GM12878 (cell line): ENCODE results near the gene PTPRU. TPM values are rescaled to one million over a fixed set of nuclear protein-coding genes. Genes with fewer than 3 reads are reported as not detected.

Source experiments
- ATAC-seq: fragments of 200-7000 bp; cut with Tn5 transposase; 3 replicates; pipeline ENCODE4 v1.9.1; 2020; ENCODE audit warnings: mild to moderate bottlenecking, moderate library complexity
- BruUV-seq: library from RNA; stranded (reverse); fragments of 400-500 nt; replicated peaks from 2 replicates; lab custom pipeline; 2021; lab: Mats Ljungman, UMichigan
- CTCF ChIA-PET: fragments of 300-600 bp; sonication (Branson Sonifier 250); formaldehyde crosslinking; extraction: SDS; loops from one replicate; lab custom pipeline; 2021; ENCODE audit warnings: inconsistent platforms; lab: Yijun Ruan, JAX
- POLR2A ChIA-PET: fragments of 350-600 bp; formaldehyde crosslinking; extraction: SDS; loops from one replicate; lab custom pipeline; 2021; ENCODE audit warnings: inconsistent platforms; lab: Charles Lee
- RAD21 ChIA-PET: fragments of 300-600 bp; sonication (Branson Sonifier 250); formaldehyde crosslinking; loops from one replicate; lab custom pipeline; 2023; ENCODE audit warnings: antibody characterized with exemption; ENCODE audit not compliant: unreplicated experiment; lab: Charles Lee
- SMC1A ChIA-PET: fragments of 300-600 bp; sonication (Branson Sonifier 250); formaldehyde crosslinking; loops from one replicate; lab custom pipeline; 2023; ENCODE audit not compliant: unreplicated experiment, uncharacterized antibody; lab: Charles Lee
- DNase-seq: peaks from one replicate; pipeline ENCODE4 v3.0.0-alpha.2; 2011; ENCODE audit warnings: low read depth, low spot score
- FAIRE-seq: peaks from 3 replicates; lab custom pipeline; 2011; peaks lifted over from hg19 to GRCh38; lab: Jason Lieb, UNC
- H2AFZ ChIP-seq: 2 replicates; pipeline ENCODE4 v1.6.0; 2011; ENCODE audit warnings: low read depth, low read length, control low read depth; ENCODE audit not compliant: control insufficient read depth
- H3K27ac ChIP-seq: 2 replicates; pipeline ENCODE4 v1.5.1; 2011; ENCODE audit warnings: control low read depth; ENCODE audit not compliant: control insufficient read depth, insufficient read depth
- H3K27me3 ChIP-seq, 2 experiments: replicated peaks in 1 of 2; 2 replicates each; pipeline versions ENCODE4 v1.6.0 to v1.6.1; 2011; ENCODE audit warnings: low read length in 1 of 2; ENCODE audit not compliant: control insufficient read depth in 2 of 2, insufficient read depth in 2 of 2
- H3K36me3 ChIP-seq, 2 experiments: 2 replicates each; pipeline ENCODE4 v1.5.1; 2011; ENCODE audit warnings: low read length in 1 of 2; ENCODE audit not compliant: control insufficient read depth in 2 of 2, insufficient read depth in 2 of 2
- H3K4me1 ChIP-seq: 2 replicates; pipeline ENCODE4 v1.6.1; 2011; ENCODE audit warnings: mild to moderate bottlenecking, low read length, moderate library complexity, mixed read lengths; ENCODE audit not compliant: control insufficient read depth, insufficient read depth
- H3K4me2 ChIP-seq: 2 replicates; pipeline ENCODE4 v1.6.0; 2011; ENCODE audit warnings: control low read depth; ENCODE audit not compliant: control insufficient read depth, insufficient read depth
- H3K4me3 ChIP-seq: fragments of 200-600 bp; sonication (generic); 2 replicates; pipeline ENCODE4 v1.5.1; 2016
- H3K79me2 ChIP-seq: 2 replicates; pipeline ENCODE4 v1.6.0; 2011; ENCODE audit warnings: low read length; ENCODE audit not compliant: control insufficient read depth, insufficient read depth
- H3K9ac ChIP-seq: 2 replicates; pipeline ENCODE4 v1.8.0; 2011; ENCODE audit warnings: low read length, control low read depth, mixed read lengths; ENCODE audit not compliant: control insufficient read depth, insufficient read depth
- H3K9me3 ChIP-seq: replicated peaks from 3 replicates; pipeline ENCODE4 v1.5.1; 2011; ENCODE audit warnings: mild to moderate bottlenecking, low read length; ENCODE audit not compliant: control insufficient read depth, insufficient read depth
- H4K20me1 ChIP-seq: 2 replicates; pipeline ENCODE4 v1.6.0; 2011; ENCODE audit not compliant: control insufficient read depth, insufficient read depth
- CHD1 ChIP-seq: IDR thresholded peaks from 2 replicates; pipeline ENCODE4 v1.6.1; 2012; ENCODE audit warnings: low read depth, low read length, improper control_type of control experiment
- CTCF ChIP-seq, 3 experiments: IDR thresholded peaks in 2 of 3; conservative IDR thresholded peaks in 1 of 3; 2 replicates each; pipeline ENCODE4 v1.5.1; 2011; ENCODE audit warnings: low read depth in 3 of 3, low read length in 3 of 3, mild to moderate bottlenecking in 3 of 3, control low read depth in 2 of 3, moderate library complexity in 2 of 3, inconsistent platforms in 1 of 3, mixed read lengths in 1 of 3; ENCODE audit not compliant: control insufficient read depth in 2 of 3, insufficient read depth in 1 of 3; ENCODE audit errors: extremely low read depth in 1 of 3
- E4F1 ChIP-seq: fragments of 450-650 bp; IDR thresholded peaks from 2 replicates; pipeline ENCODE4 v1.6.1; 2018; ENCODE audit warnings: borderline replicate concordance, mild to moderate bottlenecking; ENCODE audit not compliant: partially characterized antibody
- KLF5 ChIP-seq: fragments of 450-650 bp; IDR thresholded peaks from 2 replicates; pipeline ENCODE4 v1.6.1; 2014; ENCODE audit warnings: mild to moderate bottlenecking; ENCODE audit not compliant: partially characterized antibody
- MEF2A ChIP-seq: IDR thresholded peaks from 2 replicates; pipeline ENCODE4 v1.6.1; 2011; ENCODE audit warnings: low read depth, mild to moderate bottlenecking, low read length, moderate library complexity; ENCODE audit not compliant: insufficient read depth
- NFIC ChIP-seq: IDR thresholded peaks from 2 replicates; pipeline ENCODE4 v1.6.1; 2012; ENCODE audit warnings: low read depth, mild to moderate bottlenecking, inconsistent platforms, low read length, moderate library complexity
- NR2C1 ChIP-seq: fragments of 450-650 bp; IDR thresholded peaks from 2 replicates; pipeline ENCODE4 v1.6.1; 2017; ENCODE audit warnings: antibody characterized with exemption, mild to moderate bottlenecking, moderate library complexity
- RCOR1 ChIP-seq: conservative IDR thresholded peaks from 2 replicates; pipeline ENCODE4 v1.6.1; 2012; ENCODE audit warnings: low read depth, low read length, improper control_type of control experiment
- REST ChIP-seq: IDR thresholded peaks from 2 replicates; pipeline ENCODE4 v1.6.1; 2012; ENCODE audit warnings: mild to moderate bottlenecking, low read depth, low read length
- SREBF2 ChIP-seq: IDR thresholded peaks from 2 replicates; pipeline ENCODE4 v1.6.1; 2012; ENCODE audit warnings: mild to moderate bottlenecking, low read length
- TCF12 ChIP-seq: IDR thresholded peaks from 2 replicates; pipeline ENCODE4 v1.6.1; 2011; ENCODE audit warnings: low read depth, mild to moderate bottlenecking, low read length
- ZNF592 ChIP-seq: fragments of 450-650 bp; IDR thresholded peaks from 2 replicates; pipeline ENCODE4 v1.6.1; 2017; ENCODE audit warnings: mild to moderate bottlenecking, moderate library complexity
- ZNF622 ChIP-seq: fragments of 450-650 bp; IDR thresholded peaks from 2 replicates; pipeline ENCODE4 v1.6.1; 2017; ENCODE audit warnings: mild to moderate bottlenecking, inconsistent platforms
- WGBS: methylation state at CpG from one replicate; pipeline ENCODE4 v1.1.6; 2016; ENCODE audit warnings: low lambda C conversion rate; ENCODE audit not compliant: insufficient replicate concordance, insufficient coverage; ENCODE audit errors: missing lambda C conversion rate; 5-methylcytosine and 5-hydroxymethylcytosine counted together
- in situ Hi-C: fragments of 300-500 bp; cut with MboI; formaldehyde crosslinking; loops from 9 replicates; pipeline ENCODE4 v1.14.3; 2018; ENCODE audit warnings: mixed read lengths
- intact Hi-C: fragments of 100-400 bp; cut with micrococcal nuclease; formaldehyde crosslinking; loops from one replicate; pipeline ENCODE4 v1.14.2; 2022; ENCODE audit not compliant: unreplicated experiment
- polyA plus RNA-seq, 11 experiments: library from polyadenylated mRNA; depleted of rRNA in 4 of 11; unstranded in 6 of 11; stranded (reverse) in 5 of 11; fragments of >200 nt; fragmentation: Nextera tagmentation in 4 of 11; fragmentation: Illumina TruSeq in 1 of 11; extraction: Ambion mirVana in 4 of 11; extraction: Trizol in 1 of 11; gene quantifications; 1 replicate in 1 of 11; 2 replicates in 10 of 11; pipeline versions ENCODE4 v1.2.1 to v1.2.3, GENCODE V29; 2011 to 2016; ENCODE audit warnings: inconsistent platforms in 2 of 11, missing spikeins in 2 of 11, low read depth in 1 of 11
- total RNA-seq, 4 experiments: library from RNA; depleted of rRNA in 3 of 4; stranded (reverse); fragments of >200 nt in 3 of 4; fragmentation: Illumina TruSeq in 1 of 4; extraction: Trizol in 1 of 4; gene quantifications; 2 replicates each; pipeline versions ENCODE4 v1.2.1 to v1.2.3, GENCODE V29; 2013 to 2021

PTPRU gene
- total and polyA plus RNA-seq, 10 of the 15 experiments (the other 5 are each of a cell fraction or from before 2014, with no cell fraction given), result 0.04 to 2.5 (median 0.73) TPM

GRCh38 chr1:29315876-29316275 is 79.6 kb downstream of the PTPRU start:
- in situ Hi-C loops, result no loop called here

More at GRCh38 chr1:29315876-29316275, 79.6 kb downstream of the PTPRU start:
- no peak overlapping the region for H3K4me3 ChIP-seq
- no peak overlapping the region for H3K4me2 ChIP-seq
- no peaks in the 10 kb centered on the region for H3K4me1 ChIP-seq
- SMC1A ChIA-PET, result no interaction called here
- no peak for FAIRE-seq
- no peaks in the 10 kb centered on the region for H3K9me3 ChIP-seq
- no peaks in the 10 kb centered on the region for H3K79me2 ChIP-seq
- ATAC-seq, result no peak
- WGBS, result 24% methylated on average over 4 of the region's 4 CpGs
- intact Hi-C loops, result no loop called here
- no peak for DNase-seq
- no peak overlapping the region for H3K9ac ChIP-seq
- no peak for TF ChIP-seq ZNF622
- no peak for TF ChIP-seq CHD1
- no peak for TF ChIP-seq E4F1
- TF ChIP-seq NFIC, result no peak
- no peak for TF ChIP-seq CTCF (IDR thresholded peaks at IDR 0.05 in 2 of 3, conservative IDR thresholded peaks at IDR 0.05 in 1 of 3; ENCODE audit: control insufficient read depth in 2 of 3, extremely low read depth in 1 of 3, insufficient read depth in 1 of 3, low read depth in 3 of 3, low read length in 3 of 3)
- TF ChIP-seq MEF2A, result no peak
- TF ChIP-seq KLF5, result no peak
- no peak for TF ChIP-seq ZNF592
- no peak for TF ChIP-seq TCF12
- no peak for TF ChIP-seq NR2C1
- no peak for TF ChIP-seq SREBF2
- TF ChIP-seq RCOR1, result no peak
- no peak for TF ChIP-seq REST
- no peak overlapping the region for H2AFZ ChIP-seq
- RAD21 ChIA-PET, result no interaction called here
- POLR2A ChIA-PET, result no interaction called here
- H3K27me3 ChIP-seq, result no peaks in the 10 kb centered on the region
- no TSS peak for BruUV-seq
- H3K36me3 ChIP-seq, result no peaks in the 10 kb centered on the region
- CTCF ChIA-PET, result no interaction called here
- H3K27ac ChIP-seq, result no peak overlapping the region
- no peaks in the 10 kb centered on the region for H4K20me1 ChIP-seq
